Spinal cord (tissue), 10 donors: ENCODE results near the gene CHL1. TPM values are rescaled to one million over a fixed set of nuclear protein-coding genes. Genes with fewer than 3 reads are reported as not detected.
A peak's percentile ranks its signal among the peaks of the same experiment; 100 is the strongest.

Source experiments
- DNase-seq, 6 donors: peaks; one replicate each; pipeline versions ENCODE4 v3.0.0 to v3.0.0-alpha.2; 2013 to 2015; ENCODE audit warnings: low spot score in 6 of 6, low read depth in 4 of 6
- H3K27ac ChIP-seq: one replicate; pipeline ENCODE4 v1.5.1; 2013; ENCODE audit warnings: low read depth, low read length, control low read depth
- H3K27me3 ChIP-seq: one replicate; pipeline ENCODE4 v1.6.1; 2013; ENCODE audit warnings: low read length; ENCODE audit not compliant: control insufficient read depth, insufficient read depth
- H3K36me3 ChIP-seq: one replicate; pipeline ENCODE4 v1.6.1; 2013; ENCODE audit warnings: low read length; ENCODE audit not compliant: control insufficient read depth, insufficient read depth
- H3K4me1 ChIP-seq: one replicate; pipeline ENCODE4 v1.6.1; 2013; ENCODE audit warnings: low read length; ENCODE audit not compliant: control insufficient read depth, insufficient read depth
- H3K4me3 ChIP-seq: one replicate; pipeline ENCODE4 v1.5.1; 2013; ENCODE audit warnings: low read depth, low read length, control low read depth
- H3K9me3 ChIP-seq: one replicate; pipeline ENCODE4 v1.6.1; 2013; ENCODE audit warnings: low read length; ENCODE audit not compliant: control insufficient read depth, insufficient read depth
- WGBS: methylation state at CpG from one replicate; pipeline ENCODE4 v1.1.5; 2013; ENCODE audit warnings: missing lambda C conversion rate; ENCODE audit not compliant: insufficient coverage; 5-methylcytosine and 5-hydroxymethylcytosine counted together
- polyA plus RNA-seq, 2 donors: library from polyadenylated mRNA; unstranded; fragments of 120-200 nt; gene quantifications; one replicate each; pipeline ENCODE4 v1.2.1, GENCODE V29; 2013; ENCODE audit not compliant: insufficient read length in 2 of 2
- total RNA-seq, 2 donors: library from RNA; depleted of rRNA in 1 of 2; stranded (reverse); fragments of 120-200 nt in 1 of 2; fragments of >200 nt in 1 of 2; gene quantifications; one replicate each; pipeline versions ENCODE4 v1.2.3 to v1.2.4, GENCODE V29; 2013 to 2014
- donor health status: healthy.

CHL1 gene
- total and polyA plus RNA-seq, 4 donors, result 110 to 372 (median 165) TPM

GRCh38 chr3:244041-244440, 47.5 kb downstream of the CHL1 start:
- Histone ChIP-seq H3K9me3 (no peaks in the 10 kb centered on the region), H3K4me1 (no peaks in the 10 kb centered on the region), H3K27me3 (no peaks in the 10 kb centered on the region), H3K36me3 (no peaks in the 10 kb centered on the region), H3K27ac (no peak overlapping the region), H3K4me3 (no peak overlapping the region)
- DNase-seq, result no peak
- 73% methylated on average over 5 of the region's 9 CpGs for WGBS

GRCh38 chr3:247916-248315, 51.4 kb downstream of the CHL1 start:
- H3K4me1 ChIP-seq, result no peaks in the 10 kb centered on the region
- peak in 1 of 6 donors; percentile 59 for DNase-seq
- H3K27ac ChIP-seq, result no peak overlapping the region
- no peak overlapping the region for H3K4me3 ChIP-seq
- no peaks in the 10 kb centered on the region for H3K9me3 ChIP-seq
- H3K27me3 ChIP-seq, result no peaks in the 10 kb centered on the region
- no CpG with 5 or more reads among the region's 1 CpG for WGBS
- no peaks in the 10 kb centered on the region for H3K36me3 ChIP-seq

GRCh38 chr3:248864-249520, 52.4 kb downstream of the CHL1 start:
- WGBS, result no CpG with 5 or more reads among the region's 3 CpGs
- H3K27me3 ChIP-seq, result no peaks in the 10 kb centered on the region
- H3K27ac ChIP-seq, result no peak overlapping the region
- H3K4me3 ChIP-seq, result no peak overlapping the region
- no peaks in the 10 kb centered on the region for H3K36me3 ChIP-seq
- H3K4me1 ChIP-seq, result no peaks in the 10 kb centered on the region
- H3K9me3 ChIP-seq, result no peaks in the 10 kb centered on the region
- peak in 2 of 6 donors; percentile 30 to 59 for DNase-seq

- Histone ChIP-seq H3K27ac (no peak overlapping the region), H3K36me3 (no peaks in the 10 kb centered on the region), H3K9me3 (no peaks in the 10 kb centered on the region), H3K4me3 (no peak overlapping the region), H3K27me3 (no peaks in the 10 kb centered on the region), H3K4me1 (no peaks in the 10 kb centered on the region)
- no peak for DNase-seq
These were observed 53.2 kb downstream of the CHL1 start for GRCh38 chr3:249587-250262.

GRCh38 chr3:256501-256900, 59.9 kb downstream of the CHL1 start:
- Histone ChIP-seq H3K27me3 (no peaks in the 10 kb centered on the region), H3K4me1 (no peaks in the 10 kb centered on the region), H3K4me3 (no peak overlapping the region), H3K27ac (no peak overlapping the region), H3K9me3 (no peaks in the 10 kb centered on the region), H3K36me3 (no peaks in the 10 kb centered on the region)
- DNase-seq, result no peak
- 88% methylated on average over 3 of the region's 3 CpGs for WGBS

- Histone ChIP-seq H3K9me3 (no peaks in the 10 kb centered on the region), H3K4me3 (no peak overlapping the region), H3K27ac (no peak overlapping the region), H3K36me3 (no peaks in the 10 kb centered on the region), H3K27me3 (no peaks in the 10 kb centered on the region), H3K4me1 (no peaks in the 10 kb centered on the region)
- 80% methylated on average over 3 of the region's 6 CpGs for WGBS
- DNase-seq, result no peak
These were observed 61.3 kb downstream of the CHL1 start for GRCh38 chr3:257826-258225.

- H3K27me3 ChIP-seq, result no peaks in the 10 kb centered on the region
- no peaks in the 10 kb centered on the region for H3K36me3 ChIP-seq
- H3K4me3 ChIP-seq, result no peak overlapping the region
- no peaks in the 10 kb centered on the region for H3K4me1 ChIP-seq
- H3K27ac ChIP-seq, result no peak overlapping the region
- H3K9me3 ChIP-seq, result no peaks in the 10 kb centered on the region
- no peak for DNase-seq
- no CpG with 5 or more reads among the region's 2 CpGs for WGBS
These were observed 64.3 kb downstream of the CHL1 start for GRCh38 chr3:260898-261297.

GRCh38 chr3:263393-263792, 66.8 kb downstream of the CHL1 start:
- H3K4me3 ChIP-seq, result no peak overlapping the region
- no CpG with 5 or more reads among the region's 4 CpGs for WGBS
- H3K9me3 ChIP-seq, result no peaks in the 10 kb centered on the region
- peak in 1 of 6 donors; percentile 64 for DNase-seq
- H3K36me3 ChIP-seq, result no peaks in the 10 kb centered on the region
- no peak overlapping the region for H3K27ac ChIP-seq
- H3K27me3 ChIP-seq, result no peaks in the 10 kb centered on the region
- H3K4me1 ChIP-seq, result no peaks in the 10 kb centered on the region

- H3K4me3 ChIP-seq, result no peak overlapping the region
- H3K4me1 ChIP-seq, result no peaks in the 10 kb centered on the region
- H3K27ac ChIP-seq, result peak overlapping the region; percentile 25
- WGBS, result no CpG with 5 or more reads among the region's 9 CpGs
- H3K36me3 ChIP-seq, result no peaks in the 10 kb centered on the region
- H3K9me3 ChIP-seq, result no peaks in the 10 kb centered on the region
- no peaks in the 10 kb centered on the region for H3K27me3 ChIP-seq
- DNase-seq, result peak in 1 of 6 donors; percentile 29
These were observed 68.0 kb downstream of the CHL1 start for GRCh38 chr3:264394-265156.
